NCI-H510A treated with DMSO at 0.1 percent for 48 hours (cell line): ENCODE results near the gene RABL6.
"Not testable (repeated sequence)": the region's sequence is repeated elsewhere in the genome, so short reads cannot be mapped to it uniquely, and the experiment has no call there.

Source experiments
- DNase-seq: peaks from one replicate; lab custom pipeline; 2025; lab: John Stamatoyannopoulos, UW

Gene RABL6

DNA sequence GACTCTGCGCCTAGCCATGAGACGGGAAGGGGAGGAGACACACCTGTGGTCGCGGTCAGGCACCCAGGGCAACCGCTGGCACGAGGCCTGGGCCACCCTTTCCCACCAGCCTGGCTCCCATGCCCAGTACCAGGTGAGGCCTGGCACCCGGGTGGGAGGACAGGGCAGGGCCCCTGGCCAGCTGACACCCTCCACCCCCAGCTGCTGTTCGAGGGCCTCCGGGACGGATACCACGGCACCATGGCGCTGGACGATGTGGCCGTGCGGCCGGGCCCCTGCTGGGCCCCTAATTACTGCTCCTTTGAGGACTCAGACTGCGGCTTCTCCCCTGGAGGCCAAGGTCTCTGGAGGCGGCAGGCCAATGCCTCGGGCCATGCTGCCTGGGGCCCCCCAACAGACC is 49.4 kb downstream of the RABL6 start:
- DNase-seq, result no peak

DNA sequence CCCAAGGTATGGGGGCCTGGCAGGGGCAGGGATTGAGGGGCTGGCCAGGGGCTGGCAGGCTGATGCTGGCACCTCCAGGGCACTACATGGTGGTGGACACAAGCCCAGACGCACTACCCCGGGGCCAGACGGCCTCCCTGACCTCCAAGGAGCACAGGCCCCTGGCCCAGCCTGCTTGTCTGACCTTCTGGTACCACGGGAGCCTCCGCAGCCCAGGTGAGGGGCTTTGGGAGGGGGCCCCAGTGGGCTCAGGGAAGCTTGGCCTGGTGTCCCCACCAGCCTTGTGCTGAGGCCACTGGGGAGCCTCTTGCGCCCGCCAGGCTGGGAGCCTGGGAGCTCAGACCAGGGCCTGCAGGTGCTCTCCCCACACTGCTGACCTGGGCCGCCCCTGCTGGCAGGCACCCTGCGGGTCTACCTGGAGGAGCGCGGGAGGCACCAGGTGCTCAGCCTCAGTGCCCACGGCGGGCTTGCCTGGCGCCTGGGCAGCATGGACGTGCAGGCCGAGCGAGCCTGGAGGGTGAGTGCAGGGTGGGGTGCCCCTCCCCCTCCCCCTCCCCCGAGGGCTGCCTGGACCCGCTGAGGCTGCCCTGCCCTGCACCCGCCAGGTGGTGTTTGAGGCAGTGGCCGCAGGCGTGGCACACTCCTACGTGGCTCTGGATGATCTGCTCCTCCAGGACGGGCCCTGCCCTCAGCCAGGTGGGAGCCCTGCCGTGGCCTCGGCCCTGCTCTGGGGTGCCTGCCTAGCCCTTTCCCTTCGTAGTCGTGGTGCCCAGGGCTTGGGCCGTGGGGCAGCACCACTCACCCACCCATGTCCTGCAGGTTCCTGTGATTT is 50.0 kb downstream of the RABL6 start:
- DNase-seq, result no peak

DNA sequence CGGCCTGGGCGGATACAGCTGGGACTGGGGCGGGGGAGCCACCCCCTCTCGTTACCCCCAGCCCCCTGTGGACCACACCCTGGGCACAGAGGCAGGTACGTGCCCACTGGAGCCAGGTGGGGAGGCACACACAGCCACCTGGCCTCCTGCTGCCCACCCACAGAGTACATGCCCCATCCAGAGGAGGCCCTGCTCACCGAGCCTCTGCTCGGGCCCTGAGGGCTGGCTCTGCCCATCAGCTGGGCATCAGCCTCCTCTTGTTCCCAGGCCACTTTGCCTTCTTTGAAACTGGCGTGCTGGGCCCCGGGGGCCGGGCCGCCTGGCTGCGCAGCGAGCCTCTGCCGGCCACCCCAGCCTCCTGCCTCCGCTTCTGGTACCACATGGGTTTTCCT is 50.7 kb downstream of the RABL6 start:
- no peak for DNase-seq

DNA sequence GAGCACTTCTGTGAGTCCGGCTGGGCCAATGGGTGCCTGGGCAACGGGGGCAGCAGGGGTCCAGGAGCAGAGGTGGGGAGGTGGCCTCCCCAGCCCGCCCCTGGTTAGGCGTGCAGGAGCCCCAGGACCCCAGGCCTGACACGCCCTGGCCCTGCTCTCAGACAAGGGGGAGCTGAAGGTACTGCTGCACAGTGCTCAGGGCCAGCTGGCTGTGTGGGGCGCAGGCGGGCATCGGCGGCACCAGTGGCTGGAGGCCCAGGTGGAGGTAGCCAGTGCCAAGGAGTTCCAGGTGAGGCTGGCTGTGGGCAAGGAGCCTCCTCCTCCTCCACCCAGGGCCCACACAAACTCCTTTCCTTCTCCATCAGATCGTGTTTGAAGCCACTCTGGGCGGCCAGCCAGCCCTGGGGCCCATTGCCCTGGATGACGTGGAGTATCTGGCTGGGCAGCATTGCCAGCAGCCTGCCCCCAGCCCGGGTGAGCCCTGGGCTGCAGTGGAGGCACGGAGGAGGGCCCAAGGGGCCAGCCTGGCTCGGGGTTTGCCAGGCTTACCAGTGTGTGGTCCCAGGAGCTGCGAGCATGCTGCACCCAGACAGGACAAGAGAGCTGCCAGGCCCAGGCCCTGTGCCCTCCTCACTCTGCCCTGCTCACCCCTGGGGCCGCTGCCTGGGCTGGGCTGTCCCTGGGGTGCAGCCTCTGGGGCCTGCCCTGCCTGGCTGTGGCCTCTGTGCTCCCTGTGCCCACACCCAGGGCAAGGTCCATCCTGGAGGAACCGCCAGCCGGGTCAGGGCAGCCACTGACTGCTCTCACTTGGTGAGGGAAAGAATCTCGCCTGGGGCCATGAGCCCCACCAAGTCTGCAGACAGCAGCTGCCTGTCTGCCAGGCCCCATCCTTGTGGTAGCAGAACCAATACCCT is 51.4 kb downstream of the RABL6 start:
- no peak for DNase-seq

DNA sequence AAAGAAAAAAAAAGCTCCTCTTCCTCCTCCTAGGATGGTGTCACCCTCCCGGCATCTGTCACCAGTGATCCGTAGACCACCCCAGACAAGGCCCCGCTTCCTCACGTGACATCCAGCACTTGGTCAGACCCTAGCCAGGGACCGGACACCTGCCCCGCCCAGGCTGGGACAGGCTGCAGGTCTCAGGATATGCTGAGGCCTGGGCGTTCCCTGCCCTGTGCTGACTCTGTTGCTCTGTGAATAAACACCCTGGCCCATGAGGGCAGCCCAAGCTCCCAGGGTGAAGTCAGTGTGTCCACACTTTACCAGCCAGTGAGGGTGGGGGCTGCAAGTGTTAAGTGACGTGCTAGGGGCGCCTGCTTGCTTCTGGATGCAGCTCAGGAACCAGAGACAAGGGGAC is 52.8 kb downstream of the RABL6 start:
- no peak for DNase-seq

DNA sequence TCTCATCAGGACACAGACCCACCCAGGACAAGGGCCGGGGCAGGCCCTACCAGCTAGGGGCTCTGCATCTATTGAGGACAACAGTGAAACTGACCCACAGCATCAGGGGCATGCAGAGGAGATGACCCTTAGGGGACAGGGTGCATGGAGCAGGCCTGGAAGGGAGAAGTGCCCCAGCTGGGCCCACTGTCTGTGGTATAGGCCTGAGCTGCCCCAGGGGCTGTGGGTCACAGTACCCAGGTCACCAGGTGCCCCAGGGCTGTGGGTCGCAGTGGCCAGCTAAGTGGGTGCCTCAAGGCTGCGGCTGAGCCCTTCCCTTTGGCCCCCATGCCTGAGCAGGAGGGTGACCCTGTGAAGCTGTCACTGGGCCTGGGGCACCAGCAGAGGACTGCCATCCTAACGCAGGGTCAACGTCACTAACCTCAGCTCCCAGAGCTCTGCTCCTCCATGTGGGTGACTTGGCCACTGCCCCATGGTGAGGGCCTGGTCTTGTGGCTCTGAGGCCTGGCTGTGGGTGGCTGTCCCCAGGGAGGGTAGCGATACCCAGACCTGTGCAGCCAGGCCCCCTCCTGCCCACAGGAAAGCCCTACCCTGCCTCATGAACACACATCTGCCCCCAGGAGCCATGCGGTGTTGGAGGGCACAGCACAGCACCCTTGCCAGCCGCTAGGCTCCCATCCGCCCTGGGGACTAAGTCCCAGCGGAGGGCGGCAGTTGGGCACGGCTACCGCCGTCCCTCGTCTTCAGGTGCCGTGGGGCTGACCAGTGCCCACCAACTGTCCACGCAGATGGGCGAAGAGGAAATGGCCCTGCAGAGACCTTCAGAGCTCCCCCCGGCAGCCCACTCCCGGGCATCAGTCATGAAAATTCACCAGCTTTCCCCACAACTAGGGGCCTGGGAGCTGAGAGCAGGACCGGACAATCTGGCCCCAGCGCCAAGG is 53.5 kb downstream of the RABL6 start:
- DNase-seq, result no peak

DNA sequence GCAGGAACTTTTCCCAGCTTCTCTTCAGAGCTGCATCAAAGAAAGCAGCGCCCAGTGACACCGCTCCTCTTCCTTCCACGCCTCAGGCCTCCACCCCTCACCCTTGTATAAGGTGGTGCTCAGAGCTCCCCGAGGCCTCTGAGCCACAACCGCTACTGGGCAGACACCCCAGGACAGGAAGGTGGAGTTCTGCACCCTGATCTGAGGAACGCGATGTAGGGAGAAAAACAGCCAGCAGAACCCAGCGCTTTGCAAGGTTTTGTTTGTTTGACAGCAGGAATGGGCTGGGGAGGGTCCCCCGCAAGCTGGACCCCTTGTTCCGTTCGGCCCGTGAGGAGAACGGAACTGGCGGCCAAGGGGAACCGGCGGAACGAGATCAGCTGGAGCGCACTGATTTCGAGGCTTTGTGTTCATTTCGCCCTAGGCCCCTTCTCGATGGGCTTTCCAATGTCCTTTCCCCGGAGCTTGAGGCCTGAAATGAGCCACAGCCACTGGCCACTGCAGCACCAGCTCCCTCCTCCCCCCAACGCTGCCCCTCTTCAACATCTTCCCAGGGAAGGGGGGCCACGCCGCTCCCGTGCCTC is 54.2 kb downstream of the RABL6 start:
- no peak for DNase-seq

DNA sequence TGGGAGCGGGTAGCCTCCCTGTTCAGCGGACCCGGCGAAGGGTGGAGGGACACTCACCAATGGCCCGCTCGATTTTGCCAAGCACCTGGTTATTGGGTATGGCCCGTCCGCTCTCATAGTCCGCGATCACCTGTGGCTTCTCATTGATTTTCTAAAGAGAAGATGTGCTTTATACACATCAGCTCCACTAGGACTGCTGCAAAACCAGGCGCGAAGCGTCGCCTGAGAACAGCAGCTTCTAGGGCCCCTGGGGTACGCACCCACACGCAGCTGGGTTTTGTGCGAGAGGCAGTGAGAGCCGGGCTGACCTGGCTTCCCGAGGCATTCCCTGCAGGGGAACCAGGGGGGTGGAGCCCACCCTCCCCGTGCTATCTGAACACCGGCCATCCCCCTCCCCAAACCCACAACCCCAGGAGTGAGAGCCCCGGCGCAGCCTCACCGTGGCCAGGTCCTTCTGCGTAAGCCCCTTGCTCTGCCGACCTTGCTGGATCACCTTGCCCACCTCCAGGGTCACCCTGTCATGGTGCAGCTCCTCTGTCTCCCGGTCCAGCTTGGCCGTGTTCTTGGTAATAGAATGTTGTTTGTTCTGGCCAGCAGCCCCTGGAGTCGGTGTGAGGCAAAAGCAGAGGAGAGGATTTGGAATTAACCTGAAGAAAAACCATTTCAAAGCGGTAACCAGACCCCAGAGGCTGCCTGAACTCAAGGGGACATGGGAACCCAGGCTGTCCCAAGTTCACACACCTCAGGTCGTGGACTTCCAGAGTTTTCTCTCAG is 55.3 kb downstream of the RABL6 start:
- no peak for DNase-seq

DNA sequence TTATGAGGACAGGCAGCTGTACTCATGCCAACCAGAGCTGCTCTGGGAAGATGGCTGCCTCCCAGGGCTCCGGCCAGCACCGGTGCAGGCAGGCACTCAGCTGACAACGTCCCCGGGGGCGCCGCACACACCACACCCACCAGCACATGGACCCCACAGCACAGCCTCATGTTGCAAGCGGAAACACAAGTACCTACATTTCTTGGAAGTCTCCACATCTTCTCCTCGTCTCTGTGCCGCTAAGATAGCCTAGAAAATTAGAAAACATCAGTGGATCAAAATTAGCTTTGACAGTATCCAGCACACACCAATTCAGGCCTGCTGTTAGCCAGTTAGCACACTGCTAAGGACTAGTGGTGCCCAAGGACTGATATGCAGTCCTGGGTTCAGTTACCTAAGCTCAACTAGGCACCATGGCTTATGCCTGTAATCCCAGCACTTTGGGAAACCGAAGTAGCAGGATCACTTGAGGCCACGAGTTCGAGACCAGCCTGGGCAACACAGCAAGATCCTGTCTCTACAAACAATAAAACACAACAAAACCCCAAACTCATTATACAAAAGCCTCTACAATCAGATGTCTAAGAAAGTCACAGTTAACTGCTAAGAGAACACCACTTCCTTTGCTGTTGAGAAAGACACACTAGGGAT is 56.0 kb downstream of the RABL6 start:
- DNase-seq, result no peak

DNA sequence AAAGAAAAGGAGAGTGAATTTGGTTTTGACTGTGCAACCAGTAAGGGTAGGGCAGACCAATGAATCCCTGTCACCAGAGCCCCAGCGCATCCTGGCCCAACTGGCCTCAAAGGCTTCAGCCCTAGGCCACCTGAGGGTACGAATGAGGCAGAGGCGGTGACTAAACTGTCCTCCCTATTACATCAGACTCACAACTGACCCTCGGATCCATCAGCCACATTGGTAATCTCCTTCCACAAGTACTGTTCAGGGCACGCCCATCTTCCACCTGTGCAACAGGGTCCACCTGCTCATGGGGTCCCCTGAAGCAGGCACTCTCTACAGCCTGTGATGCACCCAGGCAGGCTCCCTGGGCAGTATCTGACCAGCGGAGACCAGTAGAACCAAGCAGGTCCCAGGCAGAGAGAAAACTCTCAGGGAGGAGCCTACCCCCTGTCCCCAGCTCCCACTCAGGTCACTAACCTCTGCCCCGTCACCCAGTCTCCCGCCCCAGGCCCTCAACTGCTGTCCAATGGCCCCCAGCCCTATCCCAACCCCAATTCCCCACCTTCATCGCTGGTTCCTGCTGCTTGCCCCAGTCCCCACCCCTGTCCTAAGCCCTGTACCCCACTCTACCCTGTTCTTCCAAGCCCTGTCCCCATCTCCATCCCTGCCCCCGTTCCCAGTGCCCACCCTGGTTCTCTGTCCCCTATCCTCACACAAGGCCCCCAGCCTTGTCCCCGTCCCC is 57.5 kb downstream of the RABL6 start:
- DNase-seq, result no peak

DNA sequence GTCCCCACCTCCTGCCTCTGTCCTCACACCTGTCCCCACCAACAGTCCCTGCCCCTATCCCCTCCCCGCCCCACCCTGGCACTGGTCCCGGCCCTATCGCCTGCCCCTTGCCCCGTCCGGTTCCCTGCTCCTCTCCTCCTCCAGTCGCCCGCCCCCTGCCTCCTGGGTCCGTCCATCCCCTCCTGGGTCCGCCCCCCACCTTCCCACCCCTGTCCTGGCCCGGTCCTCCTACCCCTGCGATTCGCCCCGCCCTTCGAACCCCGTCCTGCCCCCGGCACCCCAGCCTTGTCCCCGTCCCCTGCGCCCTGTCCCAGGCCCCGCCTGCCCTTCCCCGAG is 58.0 kb downstream of the RABL6 start:
- DNase-seq, result no peak

DNA sequence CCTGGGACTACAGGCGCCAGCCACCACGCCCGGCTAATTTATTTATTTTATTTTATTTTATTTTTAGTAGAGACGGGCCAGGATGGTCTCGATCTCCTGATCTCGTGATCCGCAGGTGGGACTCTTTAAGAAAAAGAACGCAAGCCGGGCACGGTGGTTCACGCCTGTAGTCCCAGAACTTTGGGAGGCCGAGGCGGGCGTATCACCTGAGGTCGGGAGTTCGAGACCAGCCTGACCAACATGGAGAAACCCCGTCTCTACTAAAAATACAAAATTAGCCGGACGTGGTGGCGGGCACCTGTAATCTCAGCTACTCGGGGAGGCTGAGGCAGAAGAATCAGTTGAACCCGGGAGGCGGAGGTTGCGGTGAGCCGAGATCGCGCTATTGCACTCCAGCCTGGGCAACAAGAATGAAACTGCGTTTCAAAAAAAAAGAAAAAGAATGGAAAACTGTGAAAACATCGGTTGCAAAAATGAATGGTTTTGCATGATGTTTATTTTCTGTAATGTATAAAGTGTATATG is 59.2 kb downstream of the RABL6 start:
- DNase-seq, result not testable (repeated sequence)

DNA sequence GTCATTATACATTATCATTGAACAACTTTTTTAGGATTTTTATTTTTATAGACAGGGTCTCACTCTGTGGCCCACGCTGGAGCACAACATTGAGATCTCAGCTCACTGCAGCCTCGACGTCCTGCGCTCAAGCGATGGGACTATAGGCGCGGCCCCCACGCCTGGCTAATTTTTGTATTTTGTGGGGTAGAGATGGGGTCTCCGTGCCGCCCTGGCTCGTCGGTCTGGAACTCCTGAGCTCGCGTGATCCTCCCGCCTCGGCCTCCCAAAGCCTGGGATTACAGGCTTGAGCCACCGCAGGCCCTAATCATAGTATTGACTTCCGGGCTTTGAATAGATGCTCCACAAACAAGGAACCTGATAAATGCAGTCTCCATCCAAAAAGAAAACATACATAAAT is 59.7 kb downstream of the RABL6 start:
- DNase-seq, result no peak

DNA sequence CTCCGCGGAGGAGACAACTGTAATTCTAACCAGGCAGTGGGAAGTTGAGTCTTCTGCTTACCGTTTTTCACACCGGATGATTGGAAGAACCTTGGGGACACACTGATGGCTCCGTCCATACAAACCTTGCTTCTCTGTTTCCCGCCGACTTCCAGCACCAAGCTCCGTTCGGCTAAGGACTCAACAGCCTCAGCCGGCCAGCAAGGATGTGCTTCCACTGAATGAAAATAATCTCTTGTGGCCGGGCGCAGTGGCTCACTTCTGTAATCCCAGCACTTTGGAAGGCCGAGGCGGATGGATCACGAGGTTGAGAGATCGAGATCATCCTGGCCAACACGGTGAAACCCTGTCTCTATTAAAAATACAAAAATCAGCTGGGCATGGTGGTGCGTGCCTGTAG is 60.2 kb downstream of the RABL6 start:
- no peak for DNase-seq

DNA sequence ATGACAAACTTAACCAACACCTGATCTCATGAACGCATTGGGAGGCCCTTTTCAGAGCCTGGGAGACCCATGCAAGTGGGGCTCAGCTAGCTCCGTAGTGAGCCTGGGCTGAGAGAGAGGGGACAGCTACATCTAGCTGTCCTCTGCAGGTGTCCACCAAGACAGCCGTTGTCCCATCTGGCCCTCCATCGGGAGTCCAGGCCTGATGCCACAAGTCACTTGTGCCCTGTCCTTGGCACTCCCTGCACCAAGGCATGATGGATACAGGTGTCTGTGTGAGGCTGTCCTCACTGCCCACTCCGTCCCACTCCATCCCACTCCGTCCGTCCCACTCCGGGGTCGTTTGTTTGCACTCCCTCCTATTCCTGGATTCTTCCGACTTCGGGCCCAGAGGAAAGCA is 60.9 kb downstream of the RABL6 start:
- DNase-seq, result no peak

DNA sequence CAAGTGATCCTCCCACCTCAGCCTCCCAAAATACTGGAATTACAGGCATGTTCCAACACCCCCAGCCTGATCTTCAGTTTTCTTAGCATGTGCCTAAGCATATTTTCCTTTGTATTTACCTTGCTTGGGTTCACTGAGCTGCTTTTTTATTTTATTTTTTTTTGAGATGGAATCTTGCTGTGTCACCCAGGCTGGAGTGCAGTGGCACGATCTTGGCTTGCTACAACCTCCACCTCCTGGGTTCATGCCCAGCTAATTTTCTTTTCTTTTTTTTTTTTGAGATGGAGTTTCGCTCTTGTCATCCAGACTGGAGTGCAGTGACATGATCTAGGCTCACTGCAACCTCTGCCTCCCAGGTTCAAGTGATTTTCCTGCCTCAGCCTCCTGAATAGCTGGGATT is 61.9 kb downstream of the RABL6 start:
- DNase-seq, result not testable (repeated sequence)

DNA sequence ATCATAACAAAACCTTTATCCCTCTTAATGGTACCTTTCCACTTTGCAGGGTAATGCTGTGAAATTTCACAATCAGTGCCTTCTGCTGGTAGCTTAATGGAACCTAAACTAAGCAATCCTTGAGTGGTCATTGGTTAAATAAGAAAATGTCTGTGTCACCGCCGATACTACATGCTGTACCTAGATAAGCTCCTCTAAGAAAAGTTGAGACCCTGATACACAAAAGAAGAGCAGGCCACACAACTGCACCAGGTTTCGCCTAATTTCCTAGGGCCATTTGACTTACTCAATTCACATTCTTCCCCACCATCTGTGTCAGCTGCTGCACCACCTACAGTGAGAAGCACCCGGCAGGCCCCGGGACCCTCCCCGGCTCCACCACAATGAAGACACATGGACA is 67.4 kb downstream of the RABL6 start:
- no peak for DNase-seq

DNA sequence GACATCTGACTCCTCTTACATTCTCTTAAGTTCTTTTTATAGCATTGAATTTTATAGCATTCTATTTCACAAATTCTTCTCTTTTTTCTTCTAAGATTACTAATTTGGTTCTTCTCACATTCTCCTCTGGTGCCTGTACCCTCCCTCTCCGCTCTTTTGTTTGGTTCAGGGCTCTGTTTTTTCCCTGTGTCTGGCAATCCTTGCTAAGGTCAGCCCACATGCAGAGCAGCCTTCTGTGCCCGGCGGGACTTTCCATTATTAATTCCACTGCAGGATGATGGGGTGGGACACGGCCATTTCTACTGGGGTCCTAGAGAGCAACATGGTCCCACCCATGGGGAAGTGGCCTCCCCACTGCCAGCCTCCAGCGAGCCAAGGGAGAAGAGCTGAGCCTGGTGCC is 68.7 kb downstream of the RABL6 start:
- DNase-seq, result no peak

DNA sequence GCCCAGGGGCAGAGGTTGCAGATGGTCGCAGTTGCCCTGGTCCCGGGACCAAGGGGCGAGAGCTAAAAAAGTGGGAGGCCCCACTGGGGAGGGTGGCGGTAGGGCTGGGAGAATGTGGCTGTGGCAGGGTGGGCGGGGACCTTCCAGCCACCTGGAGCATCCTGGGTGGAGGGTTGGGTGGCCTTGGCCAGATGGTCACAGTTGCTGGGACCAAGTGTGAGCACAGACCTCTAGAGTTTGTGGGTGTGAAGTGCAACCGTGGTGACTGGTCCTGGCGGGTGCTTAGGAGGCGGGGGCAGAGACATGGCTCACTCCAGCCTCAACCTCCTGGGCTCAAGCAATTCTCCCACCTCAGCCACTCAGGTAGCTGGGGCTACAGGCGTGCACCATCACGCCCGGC is 72.9 kb downstream of the RABL6 start:
- no peak for DNase-seq

DNA sequence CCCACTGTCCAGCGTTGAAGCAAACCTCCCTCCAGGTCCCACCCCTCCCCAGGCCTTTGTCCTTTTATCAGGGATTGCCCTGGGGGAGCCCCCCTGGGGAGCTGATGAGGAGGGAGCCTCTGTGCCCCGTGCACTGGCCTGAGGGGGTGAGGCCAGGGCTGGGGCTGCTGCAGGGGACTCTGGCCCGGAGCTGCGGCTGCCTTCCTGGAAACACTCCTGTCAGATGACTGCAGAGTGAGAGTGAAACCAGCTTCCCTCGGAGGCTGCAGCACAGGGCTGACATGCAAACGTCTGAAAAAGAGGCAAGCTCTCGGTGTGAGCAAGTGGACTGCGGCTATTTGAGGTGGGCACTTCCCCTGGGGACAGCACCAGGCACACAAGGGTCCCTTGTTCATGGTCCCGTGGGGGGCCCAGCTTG is 74.0 kb downstream of the RABL6 start:
- DNase-seq, result no peak
